Measurements from ENCODE around the gene CD247.

GRCh38 chr1:167425482-167425881 lies 92.8 kb downstream of the CD247 start:
- no peak for TF ChIP-seq EZH2 (IDR thresholded peaks at IDR 0.05; ENCODE audit: borderline replicate concordance, low read depth, low read length, severe bottlenecking)
- TF ChIP-seq, protein P1, sequence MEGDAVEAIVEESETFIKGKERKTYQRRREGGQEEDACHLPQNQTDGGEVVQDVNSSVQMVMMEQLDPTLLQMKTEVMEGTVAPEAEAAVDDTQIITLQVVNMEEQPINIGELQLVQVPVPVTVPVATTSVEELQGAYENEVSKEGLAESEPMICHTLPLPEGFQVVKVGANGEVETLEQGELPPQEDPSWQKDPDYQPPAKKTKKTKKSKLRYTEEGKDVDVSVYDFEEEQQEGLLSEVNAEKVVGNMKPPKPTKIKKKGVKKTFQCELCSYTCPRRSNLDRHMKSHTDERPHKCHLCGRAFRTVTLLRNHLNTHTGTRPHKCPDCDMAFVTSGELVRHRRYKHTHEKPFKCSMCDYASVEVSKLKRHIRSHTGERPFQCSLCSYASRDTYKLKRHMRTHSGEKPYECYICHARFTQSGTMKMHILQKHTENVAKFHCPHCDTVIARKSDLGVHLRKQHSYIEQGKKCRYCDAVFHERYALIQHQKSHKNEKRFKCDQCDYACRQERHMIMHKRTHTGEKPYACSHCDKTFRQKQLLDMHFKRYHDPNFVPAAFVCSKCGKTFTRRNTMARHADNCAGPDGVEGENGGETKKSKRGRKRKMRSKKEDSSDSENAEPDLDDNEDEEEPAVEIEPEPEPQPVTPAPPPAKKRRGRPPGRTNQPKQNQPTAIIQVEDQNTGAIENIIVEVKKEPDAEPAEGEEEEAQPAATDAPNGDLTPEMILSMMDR (IDR thresholded peaks at IDR 0.05; ENCODE audit: borderline replicate concordance, extremely low read depth, low read length, poor library complexity, severe bottlenecking), result no peak
